GM18907 (cell line): ENCODE results near the gene HIVEP2.

Experiments
- ATAC-seq: cut with Tn5 transposase; IDR thresholded peaks from one replicate; pipeline ENCODE4 v1.9.1; 2021; ENCODE audit warnings: mild to moderate bottlenecking, moderate library complexity; ENCODE audit not compliant: unreplicated experiment

The HIVEP2 gene

DNA sequence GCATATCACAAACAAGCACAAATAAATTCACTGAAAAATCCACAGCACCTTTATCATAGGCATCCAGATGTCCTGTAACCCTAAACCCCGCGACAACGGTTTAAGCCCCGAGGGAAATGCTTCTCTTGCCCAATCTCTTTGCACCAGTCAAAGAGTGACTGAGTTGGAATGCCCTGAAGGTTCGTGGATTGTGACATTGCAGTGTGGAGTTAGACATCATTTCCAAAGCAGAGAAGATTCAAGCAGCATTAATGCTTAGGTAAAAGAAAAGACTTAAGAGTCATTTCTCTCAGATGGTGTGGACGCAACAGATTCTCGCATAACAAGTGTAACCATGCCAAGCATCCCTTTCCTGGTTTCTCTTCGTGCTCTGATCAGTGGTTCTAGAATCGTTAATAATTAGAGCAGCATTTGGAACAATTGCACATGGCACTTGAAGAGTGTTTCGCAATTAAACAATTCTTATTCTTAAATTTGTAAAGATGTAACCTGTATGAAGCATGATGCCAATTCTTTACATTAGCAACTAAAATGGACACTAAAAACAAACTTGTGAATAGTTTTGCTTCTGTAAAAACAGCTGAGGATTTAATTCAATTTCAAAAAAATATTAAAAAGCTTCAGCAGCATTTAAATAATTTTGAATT, 121.6 kb downstream of the HIVEP2 start:
- no peak for ATAC-seq

DNA sequence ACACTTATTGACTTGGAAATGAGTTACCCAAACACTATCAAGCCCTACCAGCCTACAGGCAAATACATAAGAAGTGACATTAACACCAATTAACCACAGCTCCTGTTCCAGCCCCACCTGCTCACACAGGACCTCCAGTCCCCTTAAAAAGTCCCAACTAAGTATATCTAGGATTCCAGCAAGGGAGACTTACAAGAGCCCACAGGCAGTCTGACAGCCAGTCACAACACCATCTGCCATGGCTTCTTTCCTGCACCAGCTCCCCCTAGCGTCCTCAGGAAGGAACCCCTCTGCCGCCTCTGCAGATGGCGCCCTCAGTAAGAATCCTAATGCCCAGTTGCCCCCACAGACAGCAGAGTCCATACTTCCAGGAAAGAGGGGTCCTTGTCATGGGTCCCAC, 122.1 kb downstream of the HIVEP2 start:
- no peak for ATAC-seq

DNA sequence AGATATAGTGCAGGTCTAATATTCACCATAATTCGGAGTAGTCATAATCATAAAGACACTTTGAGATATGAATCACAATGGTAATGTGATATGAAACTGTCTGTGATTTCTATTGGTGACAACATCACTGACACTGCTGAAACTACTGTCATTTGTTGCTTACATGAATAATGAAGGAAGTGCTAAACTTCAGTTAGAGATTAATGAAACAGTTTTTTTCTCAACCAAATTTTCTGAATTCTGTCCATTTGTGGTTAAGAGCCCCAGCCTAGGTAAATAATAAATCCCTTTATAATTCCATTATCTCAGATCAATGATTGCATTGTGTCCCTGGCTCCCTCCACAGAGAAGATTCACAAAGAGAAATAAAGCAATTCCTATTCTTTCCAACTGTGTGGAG, 122.6 kb downstream of the HIVEP2 start:
- peak; percentile 87 for ATAC-seq

DNA sequence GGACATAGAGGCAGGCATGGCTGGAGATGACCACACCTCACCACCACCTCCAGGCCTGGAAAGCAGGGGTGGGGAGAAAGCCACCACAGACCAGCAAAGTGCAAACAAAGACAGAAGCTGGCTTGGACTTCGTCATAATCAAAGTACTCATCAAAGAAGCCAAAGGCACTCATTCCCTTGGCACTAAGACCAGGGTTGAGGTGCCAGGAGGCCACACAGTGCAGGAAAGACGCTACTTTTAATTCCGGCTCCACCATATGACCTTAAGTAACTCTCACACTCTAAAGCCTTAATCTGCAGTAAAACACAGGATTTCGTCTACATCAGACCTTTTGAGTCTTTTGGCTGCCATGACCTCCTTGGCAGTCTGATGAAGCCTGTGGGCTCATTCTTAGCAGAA, 123.1 kb downstream of the HIVEP2 start:
- ATAC-seq: no peak

DNA sequence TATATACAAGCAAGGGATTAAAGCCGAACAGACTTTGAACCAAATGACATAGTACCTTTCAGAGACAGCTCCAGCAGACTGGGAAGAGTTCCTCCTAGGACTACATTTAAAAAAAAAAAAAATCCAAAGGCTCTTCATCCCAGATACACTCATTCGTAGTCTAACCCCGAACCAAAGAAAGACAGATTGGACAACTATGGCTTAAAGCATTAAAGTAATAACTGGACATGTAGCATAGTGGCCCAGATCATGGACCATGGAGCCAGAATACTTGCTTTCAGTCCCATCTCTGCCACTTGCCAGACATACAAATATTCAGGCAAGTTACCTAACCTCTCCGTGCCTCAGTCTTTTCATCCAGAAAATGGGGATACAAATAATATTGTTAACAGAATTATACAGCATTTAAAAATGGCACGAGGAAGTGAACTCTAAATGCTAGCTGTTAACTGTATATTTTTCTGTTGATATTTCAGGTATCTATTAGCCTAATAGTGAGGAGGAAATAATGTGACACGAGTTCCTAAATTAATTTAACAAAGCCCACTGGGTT, 123.7 kb downstream of the HIVEP2 start:
- ATAC-seq: no peak

DNA sequence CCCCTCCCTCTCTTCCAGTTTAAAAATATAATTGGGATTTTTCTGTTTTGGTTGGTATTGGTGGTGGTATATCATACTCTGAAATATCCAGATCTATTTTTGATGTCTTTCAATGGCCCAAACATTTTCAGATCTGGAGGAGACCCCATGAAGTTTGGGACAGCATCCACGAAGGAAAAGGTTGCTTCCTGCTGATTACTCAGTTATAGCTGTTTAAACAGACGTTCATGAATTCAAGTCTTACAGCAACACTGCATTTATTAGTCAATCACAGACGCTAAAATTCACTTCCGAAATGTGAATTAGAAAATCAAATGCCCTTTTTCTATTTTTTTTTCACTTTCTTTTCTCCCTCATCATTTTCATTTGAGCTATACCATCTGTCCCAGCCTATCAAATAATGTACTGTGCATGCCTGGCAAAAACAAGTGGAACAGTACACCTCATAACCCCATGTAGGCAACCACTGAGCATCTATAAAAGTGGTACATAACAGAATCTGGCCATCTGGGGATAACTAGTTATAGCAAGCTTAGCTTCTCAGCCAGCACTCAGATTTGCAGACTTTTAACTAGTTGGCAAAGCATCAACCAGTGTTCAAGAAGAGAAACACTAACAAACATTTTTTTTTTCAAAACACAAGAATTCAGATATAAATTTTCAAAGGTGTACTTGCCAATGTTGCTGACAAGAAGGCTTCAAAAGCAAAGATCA, 124.5 kb downstream of the HIVEP2 start:
- ATAC-seq: no peak

DNA sequence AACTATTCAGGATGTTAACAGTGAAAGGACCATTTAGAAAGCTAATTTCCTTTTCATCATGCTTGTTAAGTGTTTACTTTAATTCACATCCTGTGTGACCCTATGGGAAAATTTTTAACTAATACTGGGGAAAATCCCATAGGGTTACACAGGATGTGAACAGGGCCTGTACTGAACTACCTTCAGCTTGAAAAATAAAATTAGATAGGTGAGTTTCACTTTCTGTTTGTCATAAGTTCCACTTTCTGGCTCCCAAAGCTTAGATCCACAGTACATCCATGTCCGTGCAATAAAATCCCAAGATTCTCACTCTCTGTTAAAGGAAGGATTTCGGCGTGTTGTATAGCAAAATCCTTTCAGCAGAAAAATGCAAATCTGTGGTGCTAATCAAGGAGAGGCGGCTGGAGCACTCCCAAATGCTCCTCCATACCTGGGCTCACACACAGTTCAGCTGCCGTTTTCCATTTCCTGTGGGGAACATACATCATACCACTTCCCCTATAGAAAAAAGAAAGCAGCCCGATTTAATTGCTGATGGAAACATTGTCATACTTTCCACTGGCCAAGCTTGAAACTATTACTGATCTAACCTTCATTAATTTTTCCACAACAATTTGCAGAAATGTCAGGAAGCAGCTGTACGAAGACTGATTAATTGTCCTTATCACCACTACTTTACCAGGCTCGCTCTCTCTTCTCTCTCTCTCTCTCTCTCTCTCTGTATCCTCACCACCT, 125.2 kb downstream of the HIVEP2 start:
- ATAC-seq: peak; percentile 72

DNA sequence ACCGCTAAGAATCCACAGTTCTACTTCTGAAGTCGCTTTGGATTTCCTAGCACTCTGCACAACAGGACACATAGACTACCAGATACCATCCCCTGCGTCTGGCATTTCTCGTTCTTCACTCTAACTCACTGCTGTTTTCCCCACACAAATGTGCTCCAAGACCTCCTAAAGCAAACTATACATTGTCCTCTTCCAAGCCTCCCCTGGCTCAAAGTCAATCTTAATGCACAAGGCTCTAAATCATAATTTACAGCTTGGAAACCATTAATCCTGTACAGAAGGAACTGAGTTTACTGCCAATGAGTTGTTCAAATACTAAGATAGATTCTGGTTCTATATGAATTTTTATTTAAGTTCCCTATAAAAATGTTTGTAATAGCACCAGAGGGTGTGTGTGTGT, 128.5 kb downstream of the HIVEP2 start:
- no peak for ATAC-seq

DNA sequence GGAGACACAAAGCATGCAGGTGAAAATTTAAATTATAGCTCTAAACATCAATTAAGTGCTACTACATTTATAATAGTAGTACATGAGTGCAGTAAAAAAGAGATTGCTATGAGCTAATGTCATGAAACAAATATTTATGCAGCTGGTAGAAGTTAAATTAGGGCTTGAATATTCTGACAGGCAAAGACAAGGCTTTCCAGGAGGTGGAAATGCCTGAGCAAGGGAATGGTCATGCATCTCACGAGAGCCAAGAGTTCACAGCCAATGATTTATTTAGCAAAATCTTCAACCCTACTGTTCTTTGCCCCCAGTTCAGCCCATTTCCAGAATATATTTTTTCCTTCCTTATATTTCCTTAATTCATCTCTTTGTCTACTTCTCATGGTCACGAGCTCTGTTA, 128.9 kb downstream of the HIVEP2 start:
- no peak for ATAC-seq

DNA sequence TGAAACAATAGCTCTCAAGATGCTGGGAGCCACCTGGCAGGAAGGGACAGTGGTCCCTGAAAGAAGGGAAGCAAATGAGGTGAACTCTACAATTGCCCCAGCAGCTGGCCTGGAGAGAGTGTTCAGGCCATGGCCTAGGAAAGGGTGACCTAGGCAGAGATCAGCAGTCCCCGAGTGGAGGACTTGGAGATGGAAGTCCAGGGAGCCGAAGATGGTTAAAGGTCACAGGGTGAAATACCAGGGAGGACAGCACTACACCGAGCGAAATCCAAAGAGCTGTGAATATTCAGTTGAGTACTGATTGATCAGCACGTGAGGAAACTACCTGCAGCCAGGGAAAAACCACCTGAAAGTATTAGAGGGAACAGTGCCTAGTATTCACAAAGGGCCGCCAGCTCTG, 133.1 kb downstream of the HIVEP2 start:
- ATAC-seq: no peak

DNA sequence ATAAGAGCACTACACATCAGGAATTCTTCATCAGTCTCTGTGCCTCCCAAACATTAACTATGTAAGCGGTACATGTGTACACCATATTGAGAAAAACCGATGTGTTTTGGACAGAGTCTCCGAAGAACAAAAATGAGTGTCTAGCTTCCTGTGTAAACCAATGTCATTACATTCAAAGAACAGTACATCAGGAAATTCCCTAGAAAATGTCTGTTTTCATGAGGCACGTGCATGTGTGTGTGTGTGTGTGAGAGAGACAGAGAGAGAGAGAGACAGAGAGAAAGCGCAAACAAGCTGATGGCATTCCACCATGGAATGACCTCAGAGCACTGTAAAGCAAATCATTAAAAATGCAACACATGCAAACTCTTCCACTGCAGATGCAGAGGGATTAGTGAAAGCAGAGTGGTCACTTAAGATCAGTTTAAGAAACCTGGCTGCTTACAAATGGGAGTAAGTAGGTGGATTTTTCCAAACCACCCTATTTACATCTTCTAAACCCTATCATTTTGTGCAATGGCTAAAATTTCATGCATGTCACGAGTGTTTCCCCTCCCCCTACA, 133.9 kb downstream of the HIVEP2 start:
- no peak for ATAC-seq

DNA sequence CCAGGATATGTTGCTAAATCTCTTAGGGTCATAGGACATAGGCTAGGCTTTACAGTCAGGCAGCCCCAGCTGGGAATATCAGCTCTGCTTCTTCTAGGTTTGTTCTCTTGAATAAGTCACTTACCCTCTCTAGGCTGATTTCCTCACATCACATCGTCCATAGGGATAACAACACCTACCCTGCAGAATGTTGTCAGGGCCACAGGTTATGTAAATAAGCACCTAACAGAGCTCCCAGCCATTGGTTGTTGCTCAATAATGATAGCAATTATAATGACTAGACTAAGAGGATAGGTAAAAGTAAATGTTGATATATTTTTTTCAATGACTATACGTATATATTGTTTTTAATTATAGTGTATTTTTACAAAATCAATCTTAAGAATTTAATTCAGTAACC, 135.0 kb downstream of the HIVEP2 start:
- ATAC-seq: no peak

DNA sequence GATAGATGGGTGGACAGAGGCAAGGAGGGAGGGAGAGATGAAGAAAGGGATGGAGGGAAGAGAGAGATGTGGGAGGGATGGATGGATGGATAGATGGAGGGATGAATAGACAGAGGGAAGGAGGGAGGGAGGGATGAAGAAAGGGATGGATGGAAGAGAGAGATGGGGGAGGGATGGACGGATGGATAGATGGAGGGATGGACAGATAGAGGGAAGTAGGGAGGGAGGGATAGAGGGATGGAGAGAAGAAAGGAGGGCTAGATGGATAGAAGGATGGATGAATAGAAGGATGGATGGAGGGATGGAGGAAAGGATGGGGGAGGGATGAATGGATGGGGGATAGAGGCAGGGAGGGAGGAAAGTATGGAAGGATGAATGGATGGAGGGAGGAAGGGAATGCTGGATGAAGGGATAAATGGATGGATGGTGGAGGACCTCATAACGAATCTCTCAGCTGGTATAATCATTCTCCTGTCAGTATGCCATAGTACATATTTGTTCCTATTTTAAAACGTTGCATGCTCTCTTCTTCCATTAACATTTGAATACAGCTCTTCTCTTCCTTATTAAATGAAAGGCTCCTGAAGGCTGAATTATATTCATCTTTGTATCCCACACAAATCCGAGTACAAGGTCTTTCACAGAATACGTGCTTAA, 136.4 kb downstream of the HIVEP2 start:
- no peak for ATAC-seq

DNA sequence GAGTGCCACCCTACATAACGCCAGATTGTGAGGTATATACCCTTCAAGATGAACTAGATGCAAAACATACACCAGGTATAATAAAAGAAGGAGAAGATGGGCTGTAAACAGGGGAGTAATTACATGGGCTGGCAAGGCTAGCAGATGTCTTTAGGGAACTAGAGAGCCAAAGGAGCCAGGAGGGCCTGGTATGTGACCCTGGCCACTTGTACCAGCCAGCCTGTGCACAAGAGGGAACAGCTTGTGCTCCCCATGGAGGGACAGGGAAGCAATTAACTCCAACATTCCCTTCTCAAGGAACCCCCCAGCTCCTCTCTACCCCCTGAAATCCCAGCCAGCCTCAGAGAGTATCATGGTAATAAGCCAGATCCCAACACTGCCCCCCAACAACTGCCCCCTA, 139.9 kb downstream of the HIVEP2 start:
- ATAC-seq: no peak

DNA sequence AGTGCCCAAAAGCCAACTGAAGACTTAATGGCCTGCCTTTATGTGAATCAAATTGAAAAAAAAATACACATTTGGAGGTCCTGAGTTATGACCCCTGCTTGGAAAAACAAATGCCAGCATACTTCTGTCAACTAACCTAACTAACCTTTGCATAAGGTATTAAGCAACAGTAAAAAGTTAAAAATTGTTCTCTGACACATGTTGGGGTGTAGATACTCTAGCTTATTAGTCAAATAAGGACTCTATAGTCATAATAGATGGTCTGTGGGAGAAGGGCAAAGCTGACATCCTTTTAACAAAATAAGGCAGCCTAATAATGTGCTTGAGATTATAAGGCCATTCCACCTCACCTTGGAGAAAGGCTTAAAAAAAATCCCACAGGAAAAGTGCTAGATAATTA, 140.5 kb downstream of the HIVEP2 start:
- ATAC-seq: no peak

DNA sequence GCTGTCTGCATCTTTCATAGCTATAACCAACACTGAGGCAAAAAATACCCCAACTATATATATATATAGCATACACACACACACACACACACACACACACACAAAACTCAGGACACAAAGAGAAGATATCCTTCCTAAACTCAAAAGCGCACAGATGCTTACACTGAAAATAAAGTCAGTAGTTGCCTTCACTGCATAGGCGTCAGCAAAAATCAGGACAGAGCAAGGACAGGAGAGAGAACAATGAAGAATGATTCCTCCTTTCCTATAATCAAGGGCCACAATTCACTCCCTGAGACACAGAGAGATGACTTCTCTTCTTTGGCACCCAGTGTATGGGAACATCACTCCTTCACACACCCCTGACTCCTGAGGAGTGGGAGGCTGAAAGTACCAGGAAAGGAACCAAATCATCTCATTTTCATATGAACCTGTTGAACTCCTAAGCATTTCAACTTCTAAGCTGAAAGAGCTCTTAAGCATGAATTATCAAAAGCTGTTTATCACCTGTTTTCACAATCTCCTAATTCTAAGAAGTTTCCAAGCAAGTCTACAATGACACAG, 141.4 kb downstream of the HIVEP2 start:
- no peak for ATAC-seq

DNA sequence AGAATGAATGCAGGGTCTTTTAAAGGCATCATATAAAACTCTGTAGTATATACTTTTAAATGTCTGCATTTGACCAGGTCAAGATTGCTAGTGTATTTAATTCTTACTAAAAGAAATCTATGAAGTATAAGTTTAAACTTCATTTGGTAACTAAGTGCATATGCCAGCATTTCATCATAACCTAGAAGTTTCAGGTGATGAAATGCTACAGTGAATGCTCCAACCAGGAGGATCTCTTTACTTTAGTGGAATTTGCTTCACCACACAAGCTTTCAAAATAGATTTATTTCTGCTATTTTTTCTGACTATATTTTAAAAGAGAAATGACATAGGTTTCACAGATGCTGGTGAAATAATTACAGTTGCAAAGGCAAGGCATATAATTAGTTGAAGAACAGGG, 141.9 kb downstream of the HIVEP2 start:
- no peak for ATAC-seq

DNA sequence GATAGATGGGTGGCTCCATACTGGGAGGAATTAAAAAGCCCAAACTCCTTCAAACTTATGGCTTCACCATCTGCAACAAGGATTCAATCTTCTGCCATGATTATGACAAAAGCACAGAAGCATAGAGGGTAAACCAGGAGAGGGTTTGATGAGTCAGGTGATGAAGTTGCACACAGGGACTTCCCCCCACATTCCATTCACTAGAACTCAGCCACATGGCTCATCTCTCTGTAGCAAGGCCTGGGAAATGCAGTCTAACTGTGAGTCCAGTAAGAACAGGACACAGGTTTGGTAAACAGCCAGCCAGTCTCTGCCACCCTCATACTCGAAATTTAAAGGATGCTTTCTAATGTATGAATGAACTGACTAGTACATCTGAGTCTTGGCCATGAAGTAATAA, 142.9 kb downstream of the HIVEP2 start:
- ATAC-seq: no peak

DNA sequence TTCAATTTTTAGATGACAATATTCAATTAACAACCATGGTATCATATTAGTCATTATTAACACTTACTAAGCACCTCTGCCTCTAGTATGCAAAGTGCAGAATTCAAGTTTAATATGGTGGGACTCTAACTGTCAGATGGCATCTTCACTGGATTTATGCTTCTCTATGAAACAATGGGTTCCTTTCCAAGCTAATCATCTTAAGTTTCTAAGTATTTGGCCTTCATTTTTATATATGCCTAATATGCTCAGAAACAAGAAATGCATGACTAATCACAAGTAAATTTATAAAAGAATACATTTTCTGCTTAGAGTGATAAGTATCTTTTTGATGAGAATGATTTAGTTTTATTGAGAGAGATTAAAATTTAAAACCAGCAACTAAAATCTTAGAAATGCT, 144.7 kb downstream of the HIVEP2 start:
- ATAC-seq: no peak

DNA sequence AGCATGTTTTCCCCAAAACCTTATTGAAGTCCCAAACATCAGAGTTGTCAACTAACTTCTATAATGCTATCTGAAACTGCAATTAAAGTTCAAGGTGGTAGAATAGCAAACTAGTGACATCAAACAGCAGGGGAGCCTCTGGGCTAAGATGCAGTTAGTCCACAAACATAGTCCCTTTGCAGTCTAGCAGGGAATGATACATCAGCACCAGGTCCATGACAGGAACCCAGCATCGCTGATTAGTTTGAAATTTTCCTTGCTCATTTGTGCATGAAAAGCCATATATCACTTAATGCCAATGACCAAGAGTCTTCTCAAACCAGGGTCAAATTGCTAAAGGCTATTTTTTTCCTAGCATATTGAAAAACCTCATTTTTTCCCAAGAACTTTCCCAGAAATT, 145.3 kb downstream of the HIVEP2 start:
- no peak for ATAC-seq

DNA sequence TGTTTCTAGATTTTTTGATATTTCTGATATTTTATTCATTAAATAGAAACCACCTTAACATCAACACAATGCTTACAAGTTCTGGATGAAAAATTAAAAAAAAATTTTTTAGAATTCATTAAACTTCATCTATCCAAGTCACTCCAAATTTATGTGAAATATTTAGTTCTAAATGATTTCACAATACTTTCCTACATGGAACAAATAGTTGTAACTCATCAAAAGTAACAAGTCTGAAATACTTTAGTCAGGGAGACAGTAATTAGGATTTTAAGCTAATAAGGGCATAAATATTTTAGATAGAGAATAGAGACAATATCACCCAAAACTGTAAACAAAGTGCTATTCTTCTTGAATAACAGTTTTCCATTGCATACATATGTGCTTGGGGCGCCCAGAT, 147.8 kb downstream of the HIVEP2 start:
- ATAC-seq: no peak
